Keratinocyte (primary cell): Measurements from ENCODE around the gene CA5A. TPM values are rescaled to one million over a fixed set of nuclear protein-coding genes. Genes with fewer than 3 reads are reported as not detected.

Source experiments
- DNase-seq: peaks from one replicate; pipeline ENCODE4 v3.0.0-alpha.2; 2011; ENCODE audit warnings: low read depth, missing footprints, low spot score
- FAIRE-seq: peaks from 2 replicates; lab custom pipeline; 2011; peaks lifted over from hg19 to GRCh38; lab: Jason Lieb, UNC
- H2AFZ ChIP-seq: 2 replicates; pipeline ENCODE4 v1.6.0; 2012; ENCODE audit warnings: low read length, control low read depth, inconsistent platforms; ENCODE audit not compliant: control insufficient read depth
- H3K27ac ChIP-seq: 2 replicates; pipeline ENCODE4 v1.5.1; 2011; ENCODE audit warnings: low read length; ENCODE audit not compliant: control insufficient read depth, insufficient read depth
- H3K27me3 ChIP-seq: 3 replicates; pipeline ENCODE4 v1.6.0; 2011; ENCODE audit warnings: low read length; ENCODE audit not compliant: control insufficient read depth, insufficient read depth; ENCODE audit errors: extremely low read depth
- H3K36me3 ChIP-seq, 2 experiments: 2 replicates in 1 of 2; 3 replicates in 1 of 2; pipeline ENCODE4 v1.5.1; 2011; ENCODE audit warnings: low read length in 2 of 2, mild to moderate bottlenecking in 1 of 2; ENCODE audit not compliant: control insufficient read depth in 2 of 2, insufficient read depth in 2 of 2; ENCODE audit errors: extremely low read depth in 1 of 2
- H3K4me1 ChIP-seq: 3 replicates; pipeline ENCODE4 v1.5.1; 2011; ENCODE audit warnings: low read length; ENCODE audit not compliant: control insufficient read depth, insufficient read depth; ENCODE audit errors: extremely low read depth
- H3K4me2 ChIP-seq: 3 replicates; pipeline ENCODE4 v1.6.0; 2011; ENCODE audit warnings: low read depth, low read length; ENCODE audit not compliant: control insufficient read depth, insufficient read depth; ENCODE audit errors: extremely low read depth
- H3K4me3 ChIP-seq, 3 experiments: fragments of 200-600 bp in 1 of 3; sonication (generic) in 1 of 3; 2 replicates in 2 of 3; 3 replicates in 1 of 3; pipeline ENCODE4 v1.5.1; 2011 to 2016; ENCODE audit warnings: low read length in 3 of 3, mild to moderate bottlenecking in 3 of 3, control low read depth in 2 of 3, inconsistent platforms in 1 of 3, low read depth in 1 of 3, mixed read lengths in 1 of 3, mixed run types in 1 of 3, moderate library complexity in 1 of 3; ENCODE audit not compliant: control insufficient read depth in 2 of 3, insufficient read depth in 2 of 3; ENCODE audit errors: extremely low read depth in 1 of 3
- H3K79me2 ChIP-seq: 2 replicates; pipeline ENCODE4 v1.6.0; 2012; ENCODE audit warnings: low read length; ENCODE audit not compliant: control insufficient read depth, insufficient read depth
- H3K9ac ChIP-seq: 3 replicates; pipeline ENCODE4 v1.6.0; 2011; ENCODE audit warnings: low read length; ENCODE audit not compliant: control insufficient read depth, insufficient read depth; ENCODE audit errors: extremely low read depth
- H3K9me1 ChIP-seq: 3 replicates; pipeline ENCODE4 v1.6.0; 2011; ENCODE audit warnings: low read length; ENCODE audit not compliant: control insufficient read depth, insufficient read depth; ENCODE audit errors: extremely low read depth
- H3K9me3 ChIP-seq: 2 replicates; pipeline ENCODE4 v1.5.1; 2012; ENCODE audit warnings: low read depth, low read length; ENCODE audit not compliant: control insufficient read depth
- H4K20me1 ChIP-seq: 3 replicates; pipeline ENCODE4 v1.6.0; 2011; ENCODE audit warnings: low read length; ENCODE audit not compliant: control insufficient read depth, insufficient read depth; ENCODE audit errors: extremely low read depth
- EZH2 ChIP-seq: IDR thresholded peaks from one replicate; pipeline ENCODE4 v1.6.1; 2012; ENCODE audit warnings: inconsistent platforms, mild to moderate bottlenecking, low read length, moderate library complexity
- dilution Hi-C: fragments of 300-500 bp; cut with MboI; formaldehyde crosslinking; loops from one replicate; pipeline ENCODE4 v1.7.0; 2020; ENCODE audit warnings: low sequenced_read_pairs; ENCODE audit not compliant: extremely low pct_ligation_motif_present
- polyA plus RNA-seq, 5 experiments: library from polyadenylated mRNA; depleted of rRNA in 3 of 5; stranded (reverse) in 3 of 5; stranded (forward) in 1 of 5; unstranded in 1 of 5; fragments of >200 nt; gene quantifications; 1 replicate in 1 of 5; 2 replicates in 3 of 5; 3 replicates in 1 of 5; pipeline versions ENCODE4 v1.2.1 to v1.2.3, GENCODE V29; 2011 to 2012; ENCODE audit warnings: missing spikeins in 2 of 5, low read depth in 1 of 5, low replicate concordance in 1 of 5
- TF ChIP-seq, protein P1 (sequence below), 3 experiments: IDR thresholded peaks in 1 of 3; conservative IDR thresholded peaks in 1 of 3; optimal IDR thresholded peaks in 1 of 3; 2 replicates in 2 of 3; 3 replicates in 1 of 3; pipeline versions ENCODE3 to v1.5.1; 2011; ENCODE audit warnings: low read length in 3 of 3, mild to moderate bottlenecking in 3 of 3, moderate library complexity in 2 of 3, control low read depth in 1 of 3, inconsistent platforms in 1 of 3; ENCODE audit not compliant: insufficient read depth in 2 of 3; ENCODE audit errors: extremely low read depth in 1 of 3

The CA5A gene
- polyA plus RNA-seq, 1 donor (not counting 4 experiments of a cell fraction or from before 2014, with no cell fraction given) = not detected

DNA sequence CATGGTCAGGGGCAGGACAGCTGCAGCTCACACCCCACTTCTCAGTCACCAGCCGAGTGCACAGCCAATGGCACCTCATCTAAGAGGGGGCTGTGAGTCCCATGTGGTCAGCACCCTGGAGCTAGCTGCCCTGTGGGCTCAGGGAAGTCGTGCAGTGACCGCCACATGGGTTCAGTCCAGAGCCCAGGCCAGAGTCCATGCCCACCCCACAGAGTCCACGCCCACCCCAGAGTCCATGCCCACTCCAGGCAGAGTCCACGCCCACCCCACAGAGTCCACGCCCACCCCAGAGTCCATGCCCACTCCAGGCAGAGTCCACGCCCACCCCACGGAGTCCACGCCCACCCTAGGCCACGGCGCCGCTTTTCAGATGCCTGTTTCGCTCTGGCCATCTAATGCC lies 91.1 kb downstream of the CA5A start:
- H3K4me1 ChIP-seq = peaks cover 24% of the 10 kb centered on the region
- FAIRE-seq (no peak), DNase-seq (no peak)
- peaks cover 55 to 92% of the 10 kb centered on the region in 2 experiments for H3K36me3 ChIP-seq
- no peak overlapping the region for H3K4me2 ChIP-seq
- no peak overlapping the region for H3K9ac ChIP-seq
- TF ChIP-seq, protein P1, sequence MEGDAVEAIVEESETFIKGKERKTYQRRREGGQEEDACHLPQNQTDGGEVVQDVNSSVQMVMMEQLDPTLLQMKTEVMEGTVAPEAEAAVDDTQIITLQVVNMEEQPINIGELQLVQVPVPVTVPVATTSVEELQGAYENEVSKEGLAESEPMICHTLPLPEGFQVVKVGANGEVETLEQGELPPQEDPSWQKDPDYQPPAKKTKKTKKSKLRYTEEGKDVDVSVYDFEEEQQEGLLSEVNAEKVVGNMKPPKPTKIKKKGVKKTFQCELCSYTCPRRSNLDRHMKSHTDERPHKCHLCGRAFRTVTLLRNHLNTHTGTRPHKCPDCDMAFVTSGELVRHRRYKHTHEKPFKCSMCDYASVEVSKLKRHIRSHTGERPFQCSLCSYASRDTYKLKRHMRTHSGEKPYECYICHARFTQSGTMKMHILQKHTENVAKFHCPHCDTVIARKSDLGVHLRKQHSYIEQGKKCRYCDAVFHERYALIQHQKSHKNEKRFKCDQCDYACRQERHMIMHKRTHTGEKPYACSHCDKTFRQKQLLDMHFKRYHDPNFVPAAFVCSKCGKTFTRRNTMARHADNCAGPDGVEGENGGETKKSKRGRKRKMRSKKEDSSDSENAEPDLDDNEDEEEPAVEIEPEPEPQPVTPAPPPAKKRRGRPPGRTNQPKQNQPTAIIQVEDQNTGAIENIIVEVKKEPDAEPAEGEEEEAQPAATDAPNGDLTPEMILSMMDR (optimal IDR thresholded peaks at IDR 0.05 in 1 of 3, IDR thresholded peaks at IDR 0.05 in 1 of 3, conservative IDR thresholded peaks at IDR 0.05 in 1 of 3; ENCODE audit: extremely low read depth in 1 of 3, insufficient read depth in 2 of 3, low read length in 3 of 3) = no peak
- no peak for TF ChIP-seq EZH2
- H3K27ac ChIP-seq = no peak overlapping the region
- H3K79me2 ChIP-seq = peaks cover 99% of the 10 kb centered on the region
- H3K9me1 ChIP-seq = peaks cover 5% of the 10 kb centered on the region
- no peak overlapping the region for H3K4me3 ChIP-seq
- H3K27me3 ChIP-seq = no peaks in the 10 kb centered on the region
- H4K20me1 ChIP-seq = peaks cover 70% of the 10 kb centered on the region
- no peaks in the 10 kb centered on the region for H3K9me3 ChIP-seq
- H2AFZ ChIP-seq = no peak overlapping the region
- dilution Hi-C loops = no loop called here

DNA sequence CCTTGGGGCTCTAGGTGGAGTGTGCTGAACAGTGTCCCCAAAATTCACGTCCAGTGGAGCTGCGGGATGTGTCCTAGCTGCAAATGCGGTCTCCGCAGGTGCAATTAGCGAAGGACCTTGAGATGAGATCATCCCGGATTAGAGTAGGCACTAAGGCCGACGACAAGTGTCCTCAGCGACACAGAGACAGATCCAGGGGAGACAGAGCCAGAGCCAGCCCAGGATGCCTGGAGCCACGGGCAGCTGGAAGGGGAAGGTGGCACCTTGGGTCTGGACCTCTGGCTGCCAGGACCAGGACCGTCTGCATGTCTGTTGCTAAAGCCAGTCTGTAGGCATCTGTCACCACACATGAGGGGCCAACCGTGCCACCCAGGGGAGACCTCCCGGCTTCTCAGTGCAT lies 91.5 kb downstream of the CA5A start:
- no peaks in the 10 kb centered on the region for H3K27me3 ChIP-seq
- H3K9me1 ChIP-seq = peaks cover 5% of the 10 kb centered on the region
- H4K20me1 ChIP-seq = peaks cover 66% of the 10 kb centered on the region
- no peak overlapping the region for H3K9ac ChIP-seq
- peaks cover 55 to 91% of the 10 kb centered on the region in 2 experiments for H3K36me3 ChIP-seq
- H3K4me2 ChIP-seq = no peak overlapping the region
- TF ChIP-seq, protein P1 (optimal IDR thresholded peaks at IDR 0.05 in 1 of 3, IDR thresholded peaks at IDR 0.05 in 1 of 3, conservative IDR thresholded peaks at IDR 0.05 in 1 of 3; ENCODE audit: extremely low read depth in 1 of 3, insufficient read depth in 2 of 3, low read length in 3 of 3) = no peak
- no peak for TF ChIP-seq EZH2
- no peak overlapping the region for H3K27ac ChIP-seq
- DNase-seq = no peak
- peaks cover 24% of the 10 kb centered on the region for H3K4me1 ChIP-seq
- H3K9me3 ChIP-seq = no peaks in the 10 kb centered on the region
- H2AFZ ChIP-seq = no peak overlapping the region
- no peak overlapping the region for H3K4me3 ChIP-seq
- dilution Hi-C loops = no loop called here
- H3K79me2 ChIP-seq = peaks cover 97% of the 10 kb centered on the region
- no peak for FAIRE-seq
